Limb (tissue), 2 donors: Measurements from ENCODE around the gene REEP2.

Experiments used
- DNase-seq, 2 donors: peaks; one replicate each; pipeline ENCODE4 v3.0.0-alpha.2; 2016; ENCODE audit errors: extremely low spot score in 2 of 2

Gene REEP2

DNA sequence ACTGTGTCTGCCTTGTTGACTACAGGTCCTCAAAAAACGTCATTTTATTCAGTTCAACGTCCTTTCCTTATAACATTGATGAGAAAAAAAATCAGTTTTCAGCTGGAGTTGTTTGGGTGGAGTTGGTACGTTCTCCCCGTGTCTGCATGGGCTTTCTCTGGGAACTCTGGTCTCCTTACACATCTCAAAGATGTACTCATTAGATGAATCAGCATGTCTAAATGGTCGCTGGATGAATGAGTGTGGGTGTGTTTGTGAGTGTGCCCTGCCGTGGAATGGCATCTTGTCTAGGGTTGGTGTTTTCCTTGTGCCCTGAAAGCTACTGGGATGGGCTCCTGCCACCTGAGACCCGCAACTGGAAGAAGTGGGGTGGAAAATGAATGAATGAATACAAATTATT is 56.5 kb downstream of the REEP2 start:
- no peak for DNase-seq
